CD4-positive, alpha-beta T cell treated with Interleukin-17A for 4 hours (primary cell): ENCODE data around the gene TBC1D3I.

Source experiments
- DNase-seq: peaks from one replicate; pipeline ENCODE4 v3.0.0-alpha.2; 2020; ENCODE audit warnings: mixed read lengths

Gene TBC1D3I

GRCh38 chr17:36205637-36206485 is 58.5 kb downstream of the TBC1D3I start:
- no peak for DNase-seq

- no peak for DNase-seq
Observed at GRCh38 chr17:36204724-36205500, 59.5 kb downstream of the TBC1D3I start.
